ENCODE data around the gene ARHGAP42.

ARHGAP42 gene

DNA sequence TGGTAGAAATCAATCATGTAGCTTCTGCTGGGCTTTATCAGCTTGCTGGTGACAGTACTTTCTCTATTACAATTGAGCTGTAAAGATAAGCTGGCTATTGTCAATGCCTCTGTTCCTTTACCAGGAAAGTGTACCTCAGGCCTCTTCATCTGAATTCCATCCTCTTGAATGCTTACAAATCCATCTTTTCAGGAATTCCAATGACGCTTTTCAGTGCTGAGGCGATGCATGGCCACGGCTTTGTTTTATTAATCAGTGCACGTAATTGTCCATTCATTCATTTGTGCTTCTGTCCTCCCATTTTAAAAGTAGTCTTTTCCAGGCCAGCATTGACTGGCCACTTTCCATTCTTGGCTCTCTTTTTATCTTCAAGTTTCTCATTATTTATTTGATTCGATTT, 240.5 kb downstream of the ARHGAP42 start:
- no peak for DNase-seq

DNA sequence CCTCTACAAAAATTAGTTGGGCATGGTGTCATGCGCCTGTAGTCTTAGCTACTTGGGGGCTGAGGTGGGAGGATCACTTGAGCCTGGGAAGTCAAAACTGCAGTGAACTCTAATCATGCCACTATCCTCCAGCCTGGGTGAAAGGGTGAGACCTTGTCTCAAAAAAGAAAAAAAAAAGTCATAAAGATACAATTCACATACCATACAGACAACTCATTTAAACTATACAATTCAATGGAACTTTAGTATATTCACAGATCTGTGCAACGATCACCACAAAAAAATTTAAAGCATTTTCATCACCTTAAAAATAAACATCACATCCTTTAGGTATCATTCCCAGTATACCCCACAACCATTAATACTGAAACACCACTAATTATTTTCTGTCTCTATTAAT, 241.3 kb downstream of the ARHGAP42 start:
- DNase-seq, result no peak

DNA sequence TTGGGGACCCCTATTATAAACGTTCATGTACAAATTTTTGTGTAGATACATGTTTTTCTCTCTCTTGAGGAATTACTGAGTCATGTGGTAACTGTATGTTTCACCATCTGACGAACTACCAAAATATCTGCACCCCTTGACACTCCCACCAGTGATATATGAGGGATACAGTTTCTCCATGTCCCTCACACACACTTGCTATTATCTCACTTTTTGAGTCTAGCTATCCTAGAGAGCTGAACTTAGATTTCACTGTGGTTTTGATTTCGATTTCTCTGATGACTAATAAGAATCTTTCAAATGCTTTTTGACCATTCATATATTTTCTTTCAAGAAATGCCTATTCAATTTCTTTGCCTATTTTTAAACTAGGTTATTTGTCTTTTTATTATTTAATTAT, 242.3 kb downstream of the ARHGAP42 start:
- no peak for DNase-seq

DNA sequence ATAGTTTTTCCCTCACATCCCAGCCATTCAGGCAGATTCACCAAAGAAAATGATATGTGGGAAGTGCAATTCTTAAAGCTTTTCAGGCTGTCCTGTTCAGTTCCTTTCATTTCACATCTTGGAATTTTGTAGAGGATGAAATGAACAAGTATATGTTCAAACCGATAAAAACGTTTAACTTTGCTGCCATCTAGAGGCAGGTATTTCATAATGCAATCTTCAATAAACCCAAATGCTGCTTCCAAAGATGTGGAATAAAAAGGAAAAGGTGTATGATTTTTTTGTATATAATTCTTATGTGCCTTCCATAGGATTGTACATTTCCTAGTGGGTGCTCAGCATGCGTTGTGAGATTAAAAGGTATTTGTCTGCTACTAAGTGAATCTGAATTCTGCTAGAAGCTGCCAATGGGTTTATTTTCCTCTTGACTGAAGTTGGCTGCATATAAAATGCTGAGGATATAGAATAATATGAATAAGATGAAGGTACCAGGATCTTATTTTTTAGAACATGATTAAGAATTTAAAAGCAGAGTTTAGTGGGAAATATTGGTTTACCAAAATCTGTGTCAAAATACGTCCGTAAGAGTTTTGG, 243.2 kb downstream of the ARHGAP42 start:
- DNase-seq, result no peak

DNA sequence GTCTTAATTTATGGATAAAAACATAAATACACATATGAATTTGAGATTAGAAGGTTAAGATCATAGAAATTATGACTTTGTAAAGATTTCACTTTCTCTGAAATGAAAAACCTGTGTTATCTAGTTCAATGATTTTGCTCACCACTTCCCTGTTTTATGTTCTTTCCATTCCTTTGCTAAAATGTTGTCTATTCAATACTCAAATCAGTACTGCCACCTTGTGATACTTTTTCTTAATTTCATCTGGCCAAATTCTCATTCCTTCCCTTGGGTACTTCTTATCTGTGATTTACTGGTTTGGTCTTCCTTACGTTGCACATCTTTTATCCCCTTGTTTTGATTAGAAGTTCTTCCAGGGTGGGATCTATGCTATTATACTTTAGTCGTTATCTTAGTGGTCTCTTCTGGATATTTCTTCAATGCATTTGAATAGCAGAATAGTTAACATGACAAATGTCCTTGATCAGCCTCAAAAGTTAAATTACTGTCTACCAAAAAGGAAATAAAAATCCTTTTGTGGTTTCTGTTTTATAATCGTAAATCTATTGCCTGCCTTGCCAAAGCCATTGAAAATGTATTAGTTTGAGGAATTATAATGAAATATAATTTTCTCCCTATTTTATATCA, 245.5 kb downstream of the ARHGAP42 start:
- no peak for DNase-seq

DNA sequence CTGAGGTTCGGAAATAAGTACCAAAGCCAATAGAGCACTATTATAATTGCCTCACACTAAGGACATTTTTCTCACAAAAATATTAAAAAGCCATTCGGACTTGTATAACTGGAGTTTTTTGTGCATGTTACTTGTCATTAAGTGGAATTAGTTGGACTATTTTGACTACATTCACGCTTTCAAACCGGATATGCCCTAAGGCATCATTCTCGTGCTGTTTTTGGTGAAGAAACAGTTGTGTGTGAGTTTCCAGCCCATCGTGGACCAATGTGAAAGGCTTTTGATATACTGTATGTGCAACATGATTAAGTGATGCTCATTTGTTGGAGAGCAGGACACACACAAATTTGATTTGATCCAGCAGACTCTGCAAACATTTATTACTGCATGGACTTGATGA, 249.7 kb downstream of the ARHGAP42 start:
- no peak for DNase-seq

DNA sequence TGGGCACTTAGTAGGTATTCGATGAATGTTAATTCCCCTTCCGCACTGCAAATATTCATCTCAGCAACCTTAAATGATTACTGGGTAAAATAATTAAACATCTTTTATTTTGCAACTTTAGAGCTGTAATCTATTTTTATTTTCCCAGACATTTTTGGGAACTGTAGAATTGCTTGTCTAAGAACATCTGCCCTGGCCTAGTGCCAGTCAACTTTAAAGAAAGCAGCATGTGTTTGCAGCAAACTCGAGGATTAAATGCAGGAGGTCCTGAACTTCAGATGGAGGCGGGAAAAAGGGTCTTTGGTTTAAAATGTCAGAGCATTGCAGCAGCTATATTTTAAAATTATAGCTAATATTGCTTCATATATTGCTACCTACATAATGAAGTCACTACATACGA, 252.5 kb downstream of the ARHGAP42 start:
- DNase-seq, result no peak

DNA sequence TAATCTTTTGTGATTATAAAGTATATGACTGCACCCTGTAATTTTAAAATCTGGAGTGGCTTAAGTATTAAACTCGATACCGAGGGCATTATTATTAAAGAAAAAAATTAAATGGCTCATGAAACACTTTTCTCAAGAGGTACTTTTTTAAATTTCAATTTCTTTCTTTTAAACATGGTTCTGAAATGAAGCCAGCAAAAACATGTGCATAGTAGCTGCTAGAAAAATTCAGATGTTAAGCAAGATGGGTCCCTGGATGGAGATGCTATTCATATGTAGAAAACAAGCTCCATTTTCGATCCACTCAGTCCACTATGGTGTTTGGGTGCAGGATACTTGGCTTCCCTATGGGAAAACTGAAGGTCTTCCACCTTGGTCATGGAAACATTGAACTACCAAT, 253.0 kb downstream of the ARHGAP42 start:
- DNase-seq, result no peak

DNA sequence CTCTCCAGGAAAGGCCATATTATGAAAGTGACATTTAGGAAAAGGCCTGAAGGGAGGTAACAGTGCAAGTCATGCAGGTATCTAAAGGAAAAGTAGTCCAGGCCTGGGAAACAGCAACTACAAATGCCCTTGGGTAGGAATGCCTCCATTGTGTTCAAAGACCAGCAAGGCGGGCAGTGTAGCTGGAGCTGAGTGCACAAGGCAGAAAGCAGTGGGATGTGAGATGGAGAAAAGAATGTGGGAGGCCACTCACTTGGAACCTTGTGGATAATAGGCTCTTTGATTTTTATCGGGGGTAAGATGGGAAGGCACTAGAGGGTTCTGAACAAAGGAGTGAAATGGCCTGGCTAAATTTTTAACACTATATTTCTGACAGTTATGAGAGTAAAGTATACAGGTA, 253.9 kb downstream of the ARHGAP42 start:
- DNase-seq, result no peak

DNA sequence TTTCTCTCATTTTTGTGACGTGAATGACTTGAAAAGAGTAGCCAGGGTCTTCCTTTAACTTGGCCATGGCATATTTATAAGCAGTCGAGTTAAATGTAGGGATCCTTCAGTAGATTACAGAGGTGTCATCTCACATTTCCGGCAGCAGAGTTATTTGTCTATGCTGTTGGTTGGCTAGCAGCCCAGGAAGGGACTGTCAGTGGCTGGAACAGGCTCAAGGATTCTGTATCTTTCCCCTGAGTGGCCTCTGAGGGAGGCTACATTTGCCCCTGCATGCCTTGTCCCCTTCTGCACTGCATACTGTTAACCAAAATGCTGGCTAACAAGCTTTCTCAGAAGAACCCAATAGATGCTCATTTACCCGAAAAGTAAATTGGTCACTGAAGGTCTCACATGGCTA, 254.9 kb downstream of the ARHGAP42 start:
- DNase-seq, result no peak

DNA sequence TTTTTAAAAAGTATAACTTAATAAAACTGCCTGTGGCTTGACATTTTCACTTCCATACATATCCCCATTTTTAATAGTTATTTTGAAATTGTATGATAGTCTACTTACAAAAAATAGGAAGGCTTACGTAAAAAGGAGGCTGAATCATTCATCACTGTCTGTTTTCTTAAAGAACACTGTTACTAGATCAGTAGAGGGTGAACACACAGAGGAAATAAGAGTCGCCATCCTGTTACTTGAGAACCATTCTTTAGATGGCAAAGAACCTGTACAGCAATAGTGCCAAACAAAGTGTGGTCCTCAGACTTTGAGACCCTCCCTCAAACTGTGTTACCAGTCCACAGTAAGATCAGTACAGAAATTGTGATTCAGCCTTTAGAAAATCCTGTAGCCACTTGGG, 261.8 kb downstream of the ARHGAP42 start:
- no peak for DNase-seq

DNA sequence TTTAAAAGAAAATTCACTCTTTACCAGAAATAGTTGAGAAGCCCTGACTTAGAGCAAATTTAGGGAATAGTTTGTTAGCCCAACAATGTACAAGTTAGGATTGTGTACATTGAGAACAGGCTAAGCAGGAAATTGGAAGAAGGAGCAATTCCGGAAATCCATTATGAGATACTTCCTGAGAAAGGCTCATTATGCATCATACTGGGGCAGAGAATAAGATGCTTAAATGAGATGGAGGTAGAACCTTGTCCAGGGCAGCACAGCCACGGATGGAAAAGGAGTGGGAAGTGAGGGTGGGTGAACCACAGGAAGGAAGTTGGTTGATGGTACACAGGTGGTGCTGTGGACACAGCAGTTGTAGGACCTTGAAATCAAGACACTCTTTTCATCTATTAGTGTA, 262.4 kb downstream of the ARHGAP42 start:
- DNase-seq, result no peak

DNA sequence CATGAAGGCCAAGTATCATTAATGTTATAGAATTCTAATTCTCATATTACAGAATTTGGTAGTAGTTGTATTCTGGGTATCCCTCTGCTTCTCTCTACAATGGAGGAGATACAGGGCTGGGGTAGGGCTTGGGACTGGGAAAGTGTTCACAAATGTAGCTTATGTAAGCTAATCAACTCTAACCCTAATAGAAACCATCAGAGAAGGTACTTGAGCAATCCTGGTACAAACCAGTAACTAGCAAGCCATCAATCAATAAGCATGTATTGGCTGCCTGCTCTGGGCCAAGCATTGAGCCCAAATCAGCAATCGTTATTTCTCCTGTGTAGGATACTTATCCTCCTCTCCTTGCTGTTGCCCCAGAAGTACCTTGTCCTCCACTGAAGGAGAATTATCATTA, 268.2 kb downstream of the ARHGAP42 start:
- DNase-seq, result no peak

DNA sequence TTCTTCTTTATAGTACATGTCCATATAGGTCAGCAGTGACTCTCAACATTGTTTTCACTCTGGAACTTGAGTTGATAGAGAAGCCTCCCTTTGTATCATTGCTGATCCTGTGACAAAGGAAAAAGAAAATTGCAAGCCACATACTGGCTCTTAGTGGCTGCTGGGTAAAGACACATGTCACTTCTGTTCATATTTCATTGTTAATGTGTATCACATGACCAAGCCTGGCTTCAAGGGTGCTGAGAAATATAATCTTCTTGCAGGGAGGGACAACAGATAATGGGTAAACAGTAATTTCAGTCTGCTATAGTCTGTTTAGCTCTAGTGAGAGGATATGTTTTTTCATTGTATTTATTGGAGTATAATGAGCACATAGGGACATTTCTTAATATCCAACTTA, 269.3 kb downstream of the ARHGAP42 start:
- DNase-seq, result no peak

DNA sequence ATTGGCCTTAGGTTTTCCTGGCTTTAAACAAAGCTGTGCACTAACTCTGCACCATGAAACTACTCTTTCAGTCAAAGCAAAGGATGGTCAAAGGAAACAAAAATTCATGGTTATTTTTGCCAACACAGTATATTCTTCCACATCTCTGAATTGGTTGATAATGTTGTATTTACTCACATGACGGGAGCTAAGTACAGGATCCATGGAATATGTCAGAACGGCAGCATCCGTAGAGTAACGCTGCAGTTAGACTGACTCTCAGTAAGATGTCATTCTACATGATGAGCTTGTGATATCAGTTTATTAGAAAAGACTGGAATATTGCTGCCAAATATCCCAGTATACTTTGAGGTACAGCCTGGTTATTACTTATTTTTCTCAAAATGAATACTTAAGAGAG, 270.4 kb downstream of the ARHGAP42 start:
- no peak for DNase-seq

DNA sequence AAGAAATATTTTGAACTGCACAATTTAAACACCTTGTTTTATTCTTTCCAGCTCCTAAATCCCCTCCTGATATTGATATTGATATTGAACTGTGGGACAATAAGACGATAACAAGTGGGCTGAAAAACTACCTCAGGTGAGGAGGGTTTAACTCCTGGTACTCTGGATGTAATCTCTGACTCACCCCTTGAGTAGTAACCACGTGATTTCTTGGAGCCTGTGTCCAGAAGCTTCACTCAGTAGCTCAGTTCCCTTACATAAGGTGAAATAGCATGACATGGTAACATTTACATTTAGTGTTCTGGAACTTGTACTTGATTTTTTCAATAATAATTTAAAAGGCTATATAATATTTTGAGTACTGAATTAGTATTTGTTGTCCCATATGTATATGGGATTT, 274.5 kb downstream of the ARHGAP42 start:
- no peak for DNase-seq

DNA sequence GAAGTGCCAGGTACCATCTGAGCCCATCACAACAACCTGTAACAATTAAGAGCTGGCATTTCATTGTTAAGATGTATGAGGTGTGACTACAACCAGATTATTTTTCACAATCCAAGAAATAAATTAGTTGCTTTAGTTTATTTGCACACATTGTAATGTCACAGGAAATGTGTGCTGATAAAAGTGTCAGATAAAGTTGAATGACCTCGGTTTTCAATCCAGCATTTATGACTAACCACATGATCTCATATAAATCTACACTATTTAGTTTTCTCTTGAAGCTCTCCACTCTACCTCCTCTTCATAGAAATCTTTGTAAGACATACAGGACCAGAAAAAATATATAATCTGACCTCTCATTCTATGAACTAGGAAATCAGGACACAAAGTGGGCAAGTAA, 276.3 kb downstream of the ARHGAP42 start:
- no peak for DNase-seq

DNA sequence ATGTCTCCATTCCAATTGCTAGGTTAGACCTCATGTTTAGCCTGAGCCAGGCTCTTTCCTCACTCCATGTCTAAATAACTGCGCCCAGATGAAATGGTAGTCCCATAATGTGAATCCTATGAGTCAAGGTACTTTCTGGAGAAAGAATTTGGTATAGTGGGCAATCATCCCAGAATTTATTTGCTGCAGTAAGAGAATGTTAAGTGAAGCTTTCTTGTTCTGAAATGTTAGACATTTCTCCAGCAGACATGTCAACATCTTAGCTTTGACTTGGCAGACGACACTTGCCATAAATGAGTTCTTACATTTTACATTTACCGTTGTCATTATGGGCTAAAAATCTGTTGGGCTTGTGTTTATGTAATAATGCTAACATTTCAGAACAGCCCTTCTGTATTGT, 277.3 kb downstream of the ARHGAP42 start:
- no peak for DNase-seq

DNA sequence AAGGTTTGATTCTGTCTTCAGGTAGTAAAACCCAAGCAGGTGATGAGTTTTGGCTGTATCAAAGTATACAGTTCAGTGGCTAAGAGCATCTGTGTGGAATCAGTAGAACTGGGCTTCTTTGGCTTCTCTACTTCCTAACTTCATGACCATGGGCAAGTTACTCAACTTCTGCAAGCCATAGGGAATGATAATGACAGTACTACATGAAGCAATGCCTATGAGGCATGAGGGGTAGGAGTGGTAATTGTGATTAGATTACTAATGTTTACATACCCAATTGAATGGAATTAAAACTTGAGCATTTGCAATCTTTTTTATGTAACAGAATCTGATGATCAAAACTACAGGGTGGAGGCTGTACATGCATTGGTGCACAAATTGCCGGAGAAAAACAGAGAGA, 278.3 kb downstream of the ARHGAP42 start:
- no peak for DNase-seq

DNA sequence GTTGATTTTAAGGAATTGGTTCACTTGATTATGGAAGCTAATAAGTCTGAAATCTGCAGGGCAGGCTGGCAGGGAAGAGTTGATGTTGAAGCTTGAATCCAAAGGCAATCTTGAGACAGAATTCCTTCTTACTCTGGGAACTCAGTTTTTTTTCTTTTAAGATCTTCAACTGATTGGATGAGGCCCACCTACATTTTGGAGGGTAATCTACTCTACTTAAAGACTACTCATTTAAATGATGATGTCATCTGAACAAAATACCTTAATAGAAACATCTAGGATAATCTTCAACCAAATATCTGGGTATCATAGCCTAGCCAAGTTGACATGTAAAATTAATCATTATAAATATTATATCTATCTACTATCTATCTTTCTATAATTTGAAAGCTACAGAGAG, 279.3 kb downstream of the ARHGAP42 start:
- no peak for DNase-seq

DNA sequence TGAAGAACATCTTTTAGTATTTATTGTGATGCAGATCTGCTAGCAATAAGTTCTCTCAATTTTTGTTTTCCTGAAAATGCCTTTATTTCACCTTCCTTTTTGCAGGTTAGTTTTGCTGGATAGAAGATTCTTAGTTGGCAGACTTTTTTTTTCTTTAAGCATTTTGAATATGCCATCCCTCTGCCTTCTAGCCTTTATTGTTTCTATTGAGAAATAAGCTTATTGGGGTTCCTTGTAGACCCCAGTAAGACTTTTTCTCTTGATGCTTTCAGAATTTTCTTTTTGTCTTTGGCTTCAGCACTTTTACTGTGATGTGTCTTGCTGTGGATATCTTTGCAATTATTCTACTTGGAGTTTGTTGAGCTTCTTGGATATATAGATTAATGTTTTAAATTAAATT, 281.9 kb downstream of the ARHGAP42 start:
- DNase-seq, result no peak

DNA sequence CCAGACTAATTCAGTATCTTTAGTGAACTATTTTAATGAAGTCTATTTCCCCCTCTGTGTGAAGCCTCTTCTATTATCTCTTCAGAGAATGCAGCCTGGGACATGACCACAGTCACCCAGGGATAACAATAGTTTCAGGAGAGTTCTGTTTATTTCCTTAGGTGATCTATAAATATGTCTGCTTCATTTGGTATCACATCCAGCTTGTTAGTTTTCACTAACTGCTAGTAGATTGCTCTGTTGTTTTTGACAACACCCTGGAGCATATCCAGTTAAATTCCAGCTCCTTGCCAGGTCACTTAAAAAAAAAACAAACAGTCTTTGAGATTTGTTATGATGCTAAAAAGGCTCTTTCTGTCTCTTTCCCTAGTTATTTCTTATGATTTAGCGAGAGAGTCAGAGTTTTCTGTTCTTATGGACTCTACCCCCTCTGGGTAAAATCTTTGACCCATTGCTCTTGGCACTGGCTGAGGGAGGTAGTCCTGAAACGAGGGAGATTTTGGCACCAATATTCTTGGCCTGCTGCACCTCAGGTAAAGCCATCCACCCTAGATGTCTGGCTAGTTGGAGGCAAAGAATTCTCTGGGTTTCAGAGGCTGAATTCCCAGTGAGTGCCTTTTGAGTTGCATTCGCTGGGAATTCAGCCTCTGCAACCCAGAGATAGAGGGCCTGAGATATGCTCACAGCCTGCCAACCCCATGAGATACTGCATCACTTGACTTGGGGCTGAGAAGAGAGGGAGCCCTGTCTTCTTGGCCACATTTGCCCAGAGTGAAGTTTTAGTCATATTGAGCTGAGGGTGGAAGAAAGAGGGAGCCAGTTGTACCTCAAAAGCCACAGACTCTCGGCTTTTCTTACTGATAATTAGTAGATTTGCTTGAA, 283.4 kb downstream of the ARHGAP42 start:
- DNase-seq, result no peak

DNA sequence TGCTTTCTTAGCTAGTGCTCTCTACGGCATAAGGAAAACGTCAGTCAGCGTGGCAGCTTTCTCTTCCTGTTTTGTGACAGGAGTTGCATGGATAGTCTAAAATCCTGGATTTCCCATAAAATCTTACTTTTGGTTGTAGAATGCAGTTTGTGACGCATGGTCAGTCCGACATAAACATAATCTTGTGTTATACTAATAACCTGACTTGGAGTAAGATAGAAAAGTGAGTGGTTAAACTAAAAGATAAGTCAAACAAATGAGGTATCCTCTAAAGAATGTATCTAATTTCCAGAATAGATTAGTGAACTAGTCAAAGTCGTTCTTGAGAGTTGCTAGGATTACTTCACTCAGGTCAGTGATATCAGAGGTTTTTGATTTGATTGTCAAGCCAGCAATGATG, 285.0 kb downstream of the ARHGAP42 start:
- no peak for DNase-seq

DNA sequence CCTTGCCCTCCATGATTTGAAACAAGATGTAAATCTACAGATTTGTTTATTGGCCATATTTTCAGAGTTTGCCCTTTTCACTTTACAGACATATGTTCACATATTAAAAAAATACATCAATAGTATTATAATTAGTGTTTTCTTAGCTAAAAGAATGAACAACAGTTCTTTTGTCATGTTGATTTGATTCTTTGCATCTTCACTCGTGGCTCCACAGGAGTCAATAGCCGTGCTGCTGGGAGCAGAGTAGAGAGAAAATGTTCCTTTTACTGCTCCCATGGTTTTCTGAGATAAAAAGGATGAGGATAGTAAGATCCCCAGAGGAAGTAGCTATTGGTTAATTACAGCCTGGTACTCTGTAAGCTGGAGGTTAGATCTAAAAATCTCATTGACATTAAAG, 291.4 kb downstream of the ARHGAP42 start:
- no peak for DNase-seq

Data from activated T-cell treated with anti-CD3 and anti-CD28 coated beads, Interleukin-2, amount 50 U/mL, for 1 hour (primary cell).